ENCODE measurements around the gene GATA6. TPM values are rescaled to one million over a fixed set of nuclear protein-coding genes. Genes with fewer than 3 reads are reported as not detected.
"Not testable (repeated sequence)": the region's sequence is repeated elsewhere in the genome, so short reads cannot be mapped to it uniquely, and the experiment has no call there.

Gene GATA6
- total RNA-seq, 2 donors from 2014 or later = not detected

GRCh38 chr18:22207021-22207758, 37.8 kb downstream of the GATA6 start:
- ATAC-seq = no peak
- Mint-ChIP-seq H3K36me3 (no peaks in the 10 kb centered on the region), H3K27ac (no peak overlapping the region), H3K9me3 (no peaks in the 10 kb centered on the region)
- DNase-seq (ENCODE audit: low spot score in 2 of 2) = no peak

GRCh38 chr18:22210311-22210754, 40.9 kb downstream of the GATA6 start:
- no peak overlapping the region for H3K27ac Mint-ChIP-seq
- ATAC-seq = no peak
- no peaks in the 10 kb centered on the region for H3K9me3 Mint-ChIP-seq
- DNase-seq (ENCODE audit: low spot score in 2 of 2) = no peak
- H3K36me3 Mint-ChIP-seq = no peaks in the 10 kb centered on the region

- DNase-seq (ENCODE audit: low spot score in 2 of 2) (no peak), ATAC-seq (no peak)
- H3K9me3 Mint-ChIP-seq = no peaks in the 10 kb centered on the region
- no peak overlapping the region for H3K27ac Mint-ChIP-seq
- H3K36me3 Mint-ChIP-seq = no peaks in the 10 kb centered on the region
Measured at GRCh38 chr18:22211657-22212056, 42.3 kb downstream of the GATA6 start.

- no peaks in the 10 kb centered on the region for H3K36me3 Mint-ChIP-seq
- ATAC-seq = no peak
- no peak for DNase-seq (ENCODE audit: low spot score in 2 of 2)
- H3K27ac Mint-ChIP-seq = no peak overlapping the region
- no peaks in the 10 kb centered on the region for H3K9me3 Mint-ChIP-seq
Measured at GRCh38 chr18:22213333-22213973, 44.1 kb downstream of the GATA6 start.

GRCh38 chr18:22214731-22215528, 45.5 kb downstream of the GATA6 start:
- H3K27ac Mint-ChIP-seq = no peak overlapping the region
- no peak for DNase-seq (ENCODE audit: low spot score in 2 of 2)
- no peaks in the 10 kb centered on the region for H3K9me3 Mint-ChIP-seq
- no peak for ATAC-seq
- H3K36me3 Mint-ChIP-seq = no peaks in the 10 kb centered on the region

- H3K9me3 Mint-ChIP-seq = no peaks in the 10 kb centered on the region
- ATAC-seq = no peak
- DNase-seq (ENCODE audit: low spot score in 2 of 2) = no peak
- H3K27ac Mint-ChIP-seq = no peak overlapping the region
- no peaks in the 10 kb centered on the region for H3K36me3 Mint-ChIP-seq
Measured at GRCh38 chr18:22218835-22219234, 49.4 kb downstream of the GATA6 start.

GRCh38 chr18:22219568-22220355, 50.4 kb downstream of the GATA6 start:
- Mint-ChIP-seq H3K27ac (no peak overlapping the region), H3K9me3 (no peaks in the 10 kb centered on the region), H3K36me3 (no peaks in the 10 kb centered on the region)
- ATAC-seq (no peak), DNase-seq (ENCODE audit: low spot score in 2 of 2) (no peak)

- not testable (repeated sequence) for H3K27ac Mint-ChIP-seq; H3K9me3 Mint-ChIP-seq; H3K36me3 Mint-ChIP-seq; DNase-seq (ENCODE audit: low spot score in 2 of 2); ATAC-seq
Measured at GRCh38 chr18:22220585-22220984, 51.2 kb downstream of the GATA6 start.

GRCh38 chr18:22221350-22221749, 52.0 kb downstream of the GATA6 start:
- H3K27ac Mint-ChIP-seq = no peak overlapping the region
- H3K36me3 Mint-ChIP-seq = no peaks in the 10 kb centered on the region
- no peaks in the 10 kb centered on the region for H3K9me3 Mint-ChIP-seq
- DNase-seq (ENCODE audit: low spot score in 2 of 2) = no peak
- ATAC-seq = no peak

- H3K36me3 Mint-ChIP-seq = no peaks in the 10 kb centered on the region
- H3K9me3 Mint-ChIP-seq = peaks cover 0 to 4% of the 10 kb centered on the region in 2 donors
- ATAC-seq = peak in 1 of 2 donors; percentile 28
- H3K27ac Mint-ChIP-seq = no peak overlapping the region
- no peak for DNase-seq (ENCODE audit: low spot score in 2 of 2)
Measured at GRCh38 chr18:22223254-22223964, 54.0 kb downstream of the GATA6 start.

- Mint-ChIP-seq H3K9me3 (peaks cover 0 to 4% of the 10 kb centered on the region in 2 donors), H3K27ac (no peak overlapping the region), H3K36me3 (no peaks in the 10 kb centered on the region)
- no peak for DNase-seq (ENCODE audit: low spot score in 2 of 2)
- no peak for ATAC-seq
Measured at GRCh38 chr18:22223965-22224322, 54.6 kb downstream of the GATA6 start.

- no peak overlapping the region for H3K27ac Mint-ChIP-seq
- H3K9me3 Mint-ChIP-seq = peaks cover 2 to 4% of the 10 kb centered on the region in 2 donors
- no peak for DNase-seq (ENCODE audit: low spot score in 2 of 2)
- no peak for ATAC-seq
- no peaks in the 10 kb centered on the region for H3K36me3 Mint-ChIP-seq
Measured at GRCh38 chr18:22224339-22224738, 55.0 kb downstream of the GATA6 start.

GRCh38 chr18:22226801-22227200, 57.4 kb downstream of the GATA6 start:
- Mint-ChIP-seq H3K9me3 (peaks cover 4% of the 10 kb centered on the region in 2 donors), H3K27ac (no peak overlapping the region), H3K36me3 (no peaks in the 10 kb centered on the region)
- DNase-seq (ENCODE audit: low spot score in 2 of 2) (no peak), ATAC-seq (no peak)

GRCh38 chr18:22228976-22229375, 59.6 kb downstream of the GATA6 start:
- H3K36me3 Mint-ChIP-seq = no peaks in the 10 kb centered on the region
- ATAC-seq (no peak), DNase-seq (ENCODE audit: low spot score in 2 of 2) (no peak)
- no peak overlapping the region for H3K27ac Mint-ChIP-seq
- H3K9me3 Mint-ChIP-seq = peaks cover 4% of the 10 kb centered on the region in 2 donors

GRCh38 chr18:22229456-22230124, 60.2 kb downstream of the GATA6 start:
- Mint-ChIP-seq H3K36me3 (no peaks in the 10 kb centered on the region), H3K9me3 (peaks cover 4 to 8% of the 10 kb centered on the region in 2 donors), H3K27ac (no peak overlapping the region)
- DNase-seq (ENCODE audit: low spot score in 2 of 2) (no peak), ATAC-seq (no peak)

Data from activated naive CD4-positive, alpha-beta T cell treated with anti-CD3 and anti-CD28 coated beads, Interleukin-2, amount 50 U/mL, for 72 hours (primary cell).